HG03460 (cell line): ENCODE results near the gene TMEM131L.
"Not testable (repeated sequence)": the region's sequence is repeated elsewhere in the genome, so short reads cannot be mapped to it uniquely, and the experiment has no call there.

Experiments
- ATAC-seq: cut with Tn5 transposase; IDR thresholded peaks from one replicate; pipeline ENCODE4 v1.9.1; 2021; ENCODE audit not compliant: unreplicated experiment

TMEM131L gene

DNA sequence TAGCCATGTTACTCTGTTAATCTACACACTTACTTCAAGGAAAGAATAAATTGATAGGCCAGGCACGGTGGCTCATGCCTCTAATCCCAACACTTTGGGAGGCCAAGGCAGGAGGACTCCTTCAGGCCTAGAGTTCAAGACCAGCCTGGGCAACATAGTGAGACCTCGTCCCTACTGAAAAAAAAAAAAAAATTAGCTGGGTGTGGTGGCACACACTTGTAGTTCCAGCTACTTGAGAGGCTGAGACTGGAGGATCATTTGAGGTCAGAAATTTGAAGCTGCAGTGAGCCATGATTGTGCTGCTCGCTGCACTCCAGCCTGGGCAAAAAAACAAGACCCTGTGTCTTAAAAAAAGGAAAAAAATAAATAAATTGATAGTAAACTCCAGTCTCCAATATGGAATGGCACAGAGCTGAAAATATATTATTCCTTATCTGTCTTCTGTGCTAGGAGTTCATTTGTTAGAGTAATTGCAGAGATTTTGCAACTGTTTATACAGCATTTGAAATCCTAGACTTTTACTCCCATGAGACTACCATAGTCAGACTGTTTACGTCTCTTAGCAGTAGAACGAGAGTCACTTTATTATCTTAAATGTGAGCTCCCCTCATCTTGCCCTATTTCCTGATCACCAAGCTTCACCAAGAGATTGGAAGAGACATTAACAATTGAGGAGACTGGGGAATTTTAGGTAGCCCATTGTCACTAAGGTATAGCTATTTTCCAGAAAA lies 18.8 kb upstream of the TMEM131L start:
- no peak for ATAC-seq

DNA sequence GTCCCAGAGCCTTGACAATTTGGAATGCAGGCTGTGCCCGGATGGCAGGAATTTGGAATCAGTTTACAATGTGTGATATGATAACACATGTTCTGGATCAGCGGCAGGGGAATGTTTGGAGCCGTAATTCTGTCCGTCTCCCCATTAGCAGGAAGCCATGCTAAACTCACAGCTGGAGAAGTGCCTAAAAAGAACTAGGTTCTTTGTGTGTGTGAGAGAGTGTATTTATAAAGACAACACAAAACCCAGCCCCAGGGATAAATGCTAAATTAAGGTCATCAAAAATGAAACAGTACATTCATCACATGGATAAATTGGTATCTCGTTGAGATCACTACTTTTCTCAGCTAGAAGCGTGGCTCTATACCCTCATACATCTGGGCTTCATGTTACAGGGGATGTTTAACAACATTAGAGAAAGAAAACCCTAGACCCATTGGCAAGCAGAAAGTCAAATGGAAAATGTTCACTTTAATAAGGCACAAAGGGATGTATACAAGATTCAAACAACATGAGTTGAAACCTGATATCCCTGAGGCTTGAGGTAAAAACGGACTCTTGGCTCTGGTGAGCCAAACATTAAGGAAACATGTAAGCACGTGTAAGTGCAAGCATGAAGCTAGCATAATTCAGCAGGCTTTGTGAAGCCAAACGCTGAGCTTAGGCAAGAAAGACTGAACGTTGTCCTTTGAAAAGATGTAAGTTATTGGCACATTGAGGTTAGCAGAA lies 18.0 kb upstream of the TMEM131L start:
- ATAC-seq = no peak

DNA sequence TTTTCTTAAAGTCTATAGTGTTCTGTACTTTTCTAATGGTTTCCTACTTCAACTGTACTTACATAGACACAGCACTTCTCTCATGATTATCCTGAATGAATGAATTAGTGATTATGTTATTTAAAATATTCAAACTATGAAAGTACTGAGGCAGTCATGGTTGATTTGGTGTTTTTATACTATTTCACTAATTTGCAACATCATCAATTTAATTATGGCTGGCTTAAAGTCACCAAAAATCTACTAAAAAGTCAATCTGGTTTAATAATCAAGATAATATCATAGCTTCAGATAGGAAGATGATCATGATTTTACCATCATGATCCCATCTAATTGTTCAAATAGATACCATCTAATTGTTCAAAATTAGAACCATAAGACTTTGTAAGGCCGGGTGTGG lies 16.8 kb upstream of the TMEM131L start:
- no peak for ATAC-seq

DNA sequence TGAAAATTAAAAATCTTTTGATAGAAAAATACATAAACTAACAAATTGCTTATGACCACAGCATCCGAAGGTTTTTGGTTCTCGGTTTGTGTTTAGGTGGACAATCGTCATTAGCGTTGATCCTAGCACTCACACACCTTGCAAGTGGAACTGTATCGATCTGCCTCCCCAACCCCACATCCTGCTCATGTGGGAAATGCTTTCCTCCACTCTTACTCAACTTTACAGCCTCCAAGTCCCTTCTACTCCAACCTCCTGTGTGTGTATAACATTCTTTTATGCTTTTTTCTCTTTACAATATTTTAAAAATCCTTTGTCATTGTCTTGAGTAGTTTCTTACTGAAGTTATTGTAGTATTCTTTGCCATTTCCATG lies 15.6 kb upstream of the TMEM131L start:
- no peak for ATAC-seq

DNA sequence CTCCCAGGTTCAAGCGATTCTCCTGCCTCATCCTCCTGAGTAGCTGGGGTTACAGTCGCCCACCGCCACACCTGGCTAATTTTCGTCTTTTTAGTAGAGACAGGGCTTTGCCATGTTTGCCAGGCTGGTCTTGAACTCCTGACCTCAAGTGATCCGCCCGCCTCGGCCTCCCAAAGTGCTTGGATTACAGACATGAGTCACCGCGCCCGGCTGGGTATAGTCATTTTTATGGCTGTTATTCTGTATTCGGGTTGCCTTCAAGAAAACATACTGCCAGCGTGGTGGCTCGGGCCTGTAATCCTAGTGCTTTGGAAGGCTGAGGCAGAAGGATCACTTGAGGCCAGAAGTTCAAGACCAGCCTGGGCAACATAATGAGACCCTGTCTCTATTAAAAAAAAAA lies 15.0 kb upstream of the TMEM131L start:
- ATAC-seq = not testable (repeated sequence)

DNA sequence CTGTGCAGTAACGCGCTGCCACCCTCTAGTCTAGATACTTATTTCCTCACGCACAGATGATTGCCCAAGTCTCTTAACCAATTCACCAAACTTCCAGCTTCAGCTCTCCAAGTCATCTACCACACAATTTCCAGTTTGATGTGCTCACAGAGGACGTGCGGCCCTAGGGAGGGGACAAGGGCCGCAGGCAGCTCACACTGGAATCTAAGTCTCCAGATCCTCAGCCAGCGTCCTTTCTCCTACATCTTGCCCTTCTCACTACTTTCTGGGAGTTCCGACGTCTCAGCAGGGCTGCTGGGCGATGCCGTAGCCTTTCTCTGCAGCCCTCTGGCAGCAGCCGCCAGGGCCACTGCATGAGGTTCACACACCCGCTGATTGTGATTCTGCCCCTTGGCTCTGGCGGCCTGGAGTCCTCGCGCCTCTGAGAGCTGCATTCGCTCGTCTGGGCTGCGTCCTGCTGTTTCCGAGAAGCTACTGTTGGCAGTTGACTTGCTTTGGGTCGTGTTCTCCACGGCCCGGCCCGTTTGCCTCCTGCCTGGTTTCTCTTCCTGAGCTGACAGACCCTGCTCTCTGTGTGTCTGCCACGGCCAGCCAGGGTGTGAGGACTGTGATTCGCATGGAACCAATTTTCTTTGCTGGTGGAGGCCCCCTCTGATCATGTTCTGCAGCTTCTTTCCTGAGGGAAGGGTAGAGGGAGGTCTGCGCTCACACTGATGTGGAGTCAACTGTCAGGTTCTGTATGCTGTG lies 14.1 kb upstream of the TMEM131L start:
- no peak for ATAC-seq

DNA sequence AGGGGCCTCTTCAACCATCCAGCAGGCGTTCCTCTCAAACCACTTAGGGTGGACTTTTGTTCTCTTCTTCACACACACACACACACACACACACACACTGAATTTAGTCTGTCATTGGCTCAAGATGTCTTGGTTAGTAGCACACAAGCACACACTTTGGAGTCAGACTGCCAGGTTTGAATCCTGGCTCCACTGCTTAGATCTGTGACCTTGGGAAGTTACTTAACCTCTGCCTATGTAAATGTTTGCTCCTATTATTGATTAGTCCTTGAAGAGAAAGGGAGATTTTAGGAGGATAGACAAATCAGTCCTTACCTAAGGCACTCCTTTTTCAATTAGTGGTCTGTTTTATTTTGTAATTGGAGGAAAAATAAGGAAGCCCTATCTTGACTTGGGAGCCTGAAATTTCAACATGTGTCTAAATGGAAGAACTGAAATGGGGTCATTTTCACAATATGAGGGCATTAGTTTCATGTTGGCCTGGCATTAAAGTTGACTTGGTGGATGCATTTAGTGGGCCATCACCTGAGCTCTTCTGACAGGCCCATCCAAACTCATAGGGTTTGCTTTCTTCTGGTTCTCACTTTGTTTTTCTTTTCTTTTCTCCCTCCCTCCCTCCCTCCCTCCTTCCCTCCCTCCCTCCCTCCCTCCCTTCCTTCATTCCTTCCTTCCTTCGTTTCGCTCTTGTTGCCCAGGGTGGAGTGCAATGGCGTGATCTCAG lies 13.3 kb upstream of the TMEM131L start:
- no peak for ATAC-seq

DNA sequence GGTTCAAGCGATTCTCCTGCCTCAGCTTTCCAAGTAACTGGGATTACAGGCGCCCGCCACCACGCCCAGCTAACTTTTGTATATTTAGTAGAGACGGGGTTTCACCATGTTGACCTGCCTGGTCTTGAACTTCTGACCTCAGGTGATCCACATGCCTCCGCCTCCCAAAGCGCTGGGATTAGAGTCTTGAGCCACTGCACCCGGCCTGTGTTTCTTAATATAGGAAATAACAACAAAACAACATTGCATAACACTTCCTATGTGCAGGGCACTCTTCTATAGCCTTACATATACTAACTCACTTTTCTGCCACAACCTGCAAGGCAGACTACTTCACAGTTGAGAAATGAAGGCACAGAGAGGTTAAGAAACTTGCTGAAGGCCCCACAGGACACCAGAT lies 12.8 kb upstream of the TMEM131L start:
- no peak for ATAC-seq

DNA sequence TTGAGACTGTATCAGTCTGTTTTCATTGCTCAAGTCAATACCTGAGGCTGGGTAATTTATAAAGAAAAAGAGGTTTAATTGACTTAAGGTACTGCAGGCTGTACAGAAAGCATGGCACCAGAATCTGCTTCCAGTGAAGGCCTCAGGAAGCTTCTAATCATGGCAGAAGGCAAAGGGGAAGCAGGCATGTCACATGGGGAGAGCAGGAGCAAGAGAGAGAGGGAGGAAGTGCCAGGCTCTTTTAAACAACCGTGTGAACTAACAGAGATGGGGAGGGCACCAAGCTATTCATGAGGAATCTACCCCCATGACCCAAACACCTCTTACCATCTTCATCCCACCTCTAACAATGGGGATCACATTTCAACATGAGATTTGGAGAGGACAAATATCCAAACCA lies 7.2 kb upstream of the TMEM131L start:
- ATAC-seq = no peak

DNA sequence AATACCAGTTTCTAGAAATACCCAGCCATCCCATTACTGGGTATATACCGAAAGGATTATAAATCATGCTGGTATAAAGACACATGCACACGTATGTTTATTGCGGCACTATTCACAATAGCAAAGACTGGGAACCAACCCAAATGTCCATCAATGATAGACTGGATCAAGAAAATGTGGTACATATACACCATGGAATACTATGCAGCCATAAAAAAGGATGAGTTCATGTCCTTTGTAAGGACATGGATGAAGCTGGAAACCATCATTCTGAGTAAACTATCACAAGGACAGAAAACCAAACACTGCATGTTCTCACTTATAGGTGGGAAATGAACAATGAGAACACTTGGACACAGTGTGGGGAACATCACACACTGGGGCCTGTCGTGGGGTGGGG lies 4.6 kb upstream of the TMEM131L start:
- ATAC-seq = not testable (repeated sequence)

DNA sequence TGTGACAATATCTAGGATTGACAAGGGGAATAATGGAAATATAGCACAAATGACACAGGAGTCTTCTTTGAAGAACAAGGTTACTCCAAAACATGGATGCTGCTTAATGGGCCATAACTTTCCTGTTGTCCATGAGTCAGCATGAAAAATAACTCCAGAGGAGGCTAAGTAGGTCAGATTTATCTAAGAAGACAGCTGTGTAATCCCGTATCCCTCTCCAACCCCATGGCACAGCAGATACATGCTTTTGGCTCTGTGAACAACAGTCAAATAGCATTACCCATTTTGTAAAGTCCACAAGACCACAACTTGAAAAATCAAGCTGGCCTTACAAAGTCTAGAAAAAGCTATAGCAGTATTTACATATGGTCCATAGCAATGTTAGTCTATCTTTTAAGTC lies 2.1 kb upstream of the TMEM131L start:
- no peak for ATAC-seq

DNA sequence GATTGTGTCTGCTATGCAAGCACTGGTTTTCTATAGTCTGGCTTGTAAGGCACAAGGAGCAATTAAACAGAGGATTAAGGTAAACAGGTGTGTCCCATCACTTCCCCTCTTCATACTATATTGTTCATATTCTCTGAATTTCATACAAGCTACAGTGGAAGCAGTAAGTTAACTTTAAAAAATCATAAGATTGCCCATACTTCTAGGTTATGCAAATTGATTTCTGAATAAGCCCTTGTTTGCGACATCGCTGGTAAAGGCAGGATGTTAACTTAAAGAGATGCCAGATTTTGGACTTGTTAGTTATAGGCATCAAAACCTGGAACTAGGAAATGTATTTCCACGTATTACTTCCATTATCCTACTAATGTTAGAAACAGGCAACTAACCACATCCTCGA lies 1.0 kb upstream of the TMEM131L start:
- no peak for ATAC-seq

DNA sequence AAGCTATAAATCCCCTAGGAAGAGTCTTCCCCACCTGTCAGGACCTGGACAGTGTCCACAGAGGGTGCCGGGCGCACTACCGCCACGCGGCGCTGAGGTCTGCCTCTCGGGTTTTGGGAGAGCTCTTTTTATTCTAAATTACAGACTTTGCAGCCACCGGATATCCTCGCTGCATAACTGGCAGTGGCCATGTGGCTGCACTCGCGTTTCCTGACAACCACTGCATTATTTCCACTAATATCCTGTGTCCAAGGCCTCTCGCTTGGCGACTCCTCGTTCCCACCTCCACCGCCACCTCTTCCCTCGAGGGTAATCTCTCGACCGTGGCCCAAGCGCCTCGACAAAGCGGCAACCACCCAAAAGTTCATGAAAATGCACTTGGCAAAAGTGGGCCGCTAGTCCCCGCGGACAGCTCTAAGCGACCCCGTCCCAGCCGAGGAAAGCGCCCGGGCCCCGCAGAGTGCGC lies 512 bp upstream of the TMEM131L start:
- ATAC-seq = peak; percentile 2

DNA sequence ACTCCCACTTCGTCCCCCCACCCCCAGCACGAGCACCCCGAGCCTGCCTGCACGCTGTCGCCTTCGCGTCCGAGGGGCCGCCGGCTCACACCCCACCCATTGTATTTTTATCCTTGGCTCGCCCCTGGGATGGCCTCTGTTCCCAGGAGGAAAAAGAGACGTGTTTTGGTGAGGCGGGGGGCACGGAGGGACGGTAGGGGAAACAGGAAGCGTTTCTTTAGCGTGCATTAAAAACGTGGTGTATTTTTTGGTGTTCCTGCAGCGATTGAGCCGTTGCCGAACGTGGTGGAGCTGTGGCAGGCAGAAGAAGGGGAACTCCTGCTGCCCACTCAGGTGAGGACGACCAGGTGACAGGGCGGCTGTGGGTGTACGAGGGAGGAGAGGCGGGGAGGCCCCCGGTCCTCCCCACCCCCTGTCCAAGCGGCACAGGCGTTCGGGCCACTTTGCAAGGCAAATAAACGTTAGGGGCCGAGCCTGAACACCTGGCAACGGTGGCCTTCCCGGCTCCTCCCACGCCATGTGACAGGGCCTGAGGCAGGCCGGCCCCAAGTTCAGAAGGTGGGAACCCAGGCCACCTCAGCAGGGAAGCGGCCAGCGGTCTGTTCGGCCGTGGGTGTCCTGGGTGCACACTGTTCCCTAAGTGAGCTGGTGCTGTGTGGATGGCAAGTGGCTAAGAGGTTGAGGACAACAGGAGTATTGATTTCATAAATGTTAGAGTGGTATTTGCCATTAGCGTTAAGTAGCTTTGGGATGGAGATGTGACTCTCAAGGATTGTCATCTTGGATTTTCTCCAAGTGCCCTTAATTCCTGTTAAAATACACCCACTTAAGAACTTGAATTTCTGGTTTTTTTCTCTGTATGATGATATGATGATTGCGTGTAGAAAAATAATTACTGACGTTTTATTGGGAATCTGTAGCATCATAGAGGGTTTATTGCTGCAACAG lies 1.1 kb downstream of the TMEM131L start:
- peak; percentile 57 for ATAC-seq

DNA sequence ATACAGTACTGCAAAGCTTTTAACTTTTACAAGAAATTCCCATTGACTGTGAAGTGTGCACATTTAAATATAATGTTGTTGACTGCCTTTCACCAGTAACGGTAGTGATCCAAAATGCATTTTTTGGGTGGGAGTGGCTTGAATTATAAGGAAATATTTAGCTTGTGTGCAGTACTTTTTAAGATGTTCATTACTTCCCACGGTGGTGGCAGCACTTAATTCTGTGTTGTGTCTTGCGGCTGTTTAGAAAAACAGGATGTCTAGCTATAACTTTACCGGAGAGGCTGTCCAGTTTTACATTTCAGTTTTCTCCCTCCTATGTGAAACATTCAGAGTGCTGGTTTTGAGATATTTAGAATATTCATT lies 1.7 kb downstream of the TMEM131L start:
- ATAC-seq = no peak

DNA sequence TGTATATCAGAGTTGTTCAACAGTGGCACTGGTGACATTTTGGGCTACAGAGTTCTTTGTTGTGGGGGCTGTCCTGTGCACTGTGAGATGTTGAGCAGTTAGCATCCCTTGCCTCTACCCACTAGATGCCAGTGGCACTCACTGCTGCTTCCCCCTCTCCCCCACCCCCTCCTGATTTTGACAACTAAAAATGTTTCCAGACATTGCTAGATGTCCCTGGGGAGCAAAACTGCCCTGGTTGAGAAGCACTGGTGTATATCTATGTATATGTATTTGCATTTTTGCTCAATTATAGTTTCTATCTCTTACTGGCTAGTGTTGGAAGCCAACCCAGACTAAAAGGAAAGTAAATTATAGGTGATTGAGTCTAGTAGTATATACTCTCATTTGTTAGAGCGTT lies 2.4 kb downstream of the TMEM131L start:
- ATAC-seq = peak; percentile 15

DNA sequence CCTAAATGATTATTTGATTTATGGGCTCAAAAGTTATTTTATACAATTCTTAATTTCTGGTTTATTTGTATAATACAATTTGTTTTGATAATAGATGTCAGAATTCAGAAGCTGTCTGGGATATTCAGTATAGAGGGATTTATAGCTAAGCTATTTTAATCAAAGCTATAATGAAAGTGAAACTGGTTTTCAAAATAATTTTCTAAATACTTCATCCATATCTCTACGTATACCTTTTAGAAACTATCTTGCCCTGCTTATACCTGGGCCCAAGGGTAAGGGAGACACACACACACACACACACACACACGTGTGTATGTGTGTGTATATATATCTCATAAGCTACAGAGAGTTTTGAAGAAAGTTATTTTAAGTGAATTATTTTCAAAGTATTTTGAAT lies 2.9 kb downstream of the TMEM131L start:
- ATAC-seq = no peak

DNA sequence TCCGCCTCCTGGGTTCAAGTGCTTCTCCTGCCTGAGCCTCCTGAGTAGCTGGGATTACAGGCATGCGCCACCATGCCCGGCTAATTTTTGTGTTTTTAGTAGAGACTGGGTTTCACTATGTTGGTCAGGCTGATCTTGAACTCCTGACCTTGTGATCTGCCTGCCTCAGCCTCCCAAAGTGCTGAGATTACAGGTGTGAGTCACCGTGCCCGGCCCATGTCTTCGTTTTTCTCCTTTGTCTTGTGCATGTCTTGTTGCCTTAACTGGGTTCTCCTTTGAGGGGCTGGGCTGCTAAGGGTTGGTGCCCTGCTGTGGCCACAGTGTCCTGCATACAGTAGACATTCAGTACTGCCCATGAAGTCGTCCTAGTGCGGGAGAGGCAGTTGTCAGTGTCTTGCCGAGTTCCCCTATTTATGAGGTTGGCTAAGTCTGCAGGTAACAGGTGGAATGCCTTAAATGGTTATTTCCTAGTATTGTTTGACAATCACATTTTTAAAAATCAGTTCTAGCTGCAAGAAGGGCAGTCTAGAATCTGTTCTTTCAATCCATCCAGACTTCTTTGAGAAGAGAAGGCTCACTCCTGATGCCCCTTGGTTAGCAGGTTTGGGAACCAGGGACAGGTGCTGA lies 5.0 kb downstream of the TMEM131L start:
- ATAC-seq = not testable (repeated sequence)

DNA sequence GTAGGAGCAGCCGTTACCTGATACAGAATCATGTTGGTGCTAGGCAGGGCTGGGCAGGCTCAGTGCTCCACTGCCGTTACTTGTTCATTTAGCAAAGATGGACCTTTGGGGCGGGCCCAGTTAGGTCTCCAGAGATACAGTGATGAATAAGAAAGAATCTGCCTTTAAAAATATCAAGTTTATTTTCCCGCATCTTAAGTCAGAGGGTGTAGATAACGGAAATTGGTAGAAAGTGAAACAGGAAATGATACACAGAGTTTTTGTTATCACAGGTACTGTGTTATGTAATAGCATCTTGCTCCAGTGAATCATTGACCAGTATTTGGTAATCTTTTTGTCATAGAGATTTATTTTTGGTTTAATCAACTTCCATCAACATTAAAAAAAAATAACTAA lies 5.5 kb downstream of the TMEM131L start:
- peak; percentile 25 for ATAC-seq
